ACC112 (cell line): ENCODE measurements around the gene PPP4C.
A peak's percentile ranks its signal among the peaks of the same experiment; 100 is the strongest.

Source experiments
- H2AFZ ChIP-seq: fragments of 200-600 bp; sonication (generic); one replicate; pipeline ENCODE4 v1.6.0; 2017; ENCODE audit warnings: antibody characterized with exemption, low read length; ENCODE audit not compliant: unreplicated experiment
- H3K27ac ChIP-seq: fragments of 200-600 bp; sonication (generic); 2 replicates; pipeline ENCODE4 v1.5.1; 2014; ENCODE audit warnings: low read depth, mild to moderate bottlenecking, antibody characterized with exemption, low read length, moderate library complexity
- H3K27me3 ChIP-seq: fragments of 200-600 bp; sonication (generic); 2 replicates; pipeline ENCODE4 v1.6.1; 2014; ENCODE audit warnings: mild to moderate bottlenecking, antibody characterized with exemption, low read length, moderate library complexity, mixed read lengths; ENCODE audit not compliant: insufficient read depth
- H3K36me3 ChIP-seq: fragments of 200-600 bp; sonication (generic); 2 replicates; pipeline ENCODE4 v1.6.1; 2016; ENCODE audit warnings: mild to moderate bottlenecking, antibody characterized with exemption, low read length, moderate library complexity, mixed read lengths; ENCODE audit not compliant: insufficient read depth
- H3K4me1 ChIP-seq: fragments of 200-600 bp; sonication (generic); one replicate; pipeline ENCODE4 v1.6.1; 2016; ENCODE audit warnings: low read length, mixed read lengths; ENCODE audit not compliant: insufficient read depth, unreplicated experiment, control insufficient read depth
- H3K4me3 ChIP-seq: fragments of 200-600 bp; sonication (generic); 2 replicates; pipeline ENCODE4 v1.5.1; 2014; ENCODE audit warnings: mild to moderate bottlenecking, low read depth, low read length
- H3K79me2 ChIP-seq: fragments of 200-600 bp; sonication (generic); one replicate; pipeline ENCODE4 v1.6.0; 2016; ENCODE audit warnings: low read length; ENCODE audit not compliant: control insufficient read depth, unreplicated experiment, insufficient read depth

The PPP4C gene

GRCh38 chr16:30083216-30084055 lies 7.6 kb downstream of the PPP4C start:
- Histone ChIP-seq H3K4me1 (no peaks in the 10 kb centered on the region), H3K36me3 (peaks cover 21% of the 10 kb centered on the region; the same call in 1 of the 2 replicates), H2AFZ (no peak overlapping the region), H3K27ac (no peak overlapping the region), H3K27me3 (no peaks in the 10 kb centered on the region), H3K4me3 (no peak overlapping the region), H3K79me2 (peaks cover 25% of the 10 kb centered on the region)

- H3K27ac ChIP-seq, result no peak overlapping the region
- peaks cover 16% of the 10 kb centered on the region; the same call in 1 of the 2 replicates for H3K36me3 ChIP-seq
- H3K4me1 ChIP-seq, result no peaks in the 10 kb centered on the region
- no peak overlapping the region for H3K4me3 ChIP-seq
- peaks cover 17% of the 10 kb centered on the region for H3K79me2 ChIP-seq
- no peak overlapping the region for H2AFZ ChIP-seq
- H3K27me3 ChIP-seq, result no peaks in the 10 kb centered on the region
These were observed 8.5 kb downstream of the PPP4C start for GRCh38 chr16:30084096-30084815.

- Histone ChIP-seq H2AFZ (no peak overlapping the region), H3K27me3 (no peaks in the 10 kb centered on the region), H3K36me3 (peaks cover 14% of the 10 kb centered on the region; the same call in 1 of the 2 replicates), H3K4me3 (no peak overlapping the region), H3K4me1 (peaks cover 3% of the 10 kb centered on the region), H3K79me2 (peaks cover 11% of the 10 kb centered on the region), H3K27ac (peak overlapping the region; percentile 56)
These were observed 9.0 kb downstream of the PPP4C start for GRCh38 chr16:30084816-30085159.

GRCh38 chr16:30085247-30085646 lies 9.5 kb downstream of the PPP4C start:
- Histone ChIP-seq H3K4me1 (peaks cover 8% of the 10 kb centered on the region), H3K4me3 (no peak overlapping the region), H3K27ac (peak overlapping the region; percentile 56), H3K36me3 (peaks cover 13% of the 10 kb centered on the region; the same call in 1 of the 2 replicates), H3K79me2 (peaks cover 9% of the 10 kb centered on the region), H2AFZ (no peak overlapping the region), H3K27me3 (no peaks in the 10 kb centered on the region)

GRCh38 chr16:30085820-30086219 lies 10.0 kb downstream of the PPP4C start:
- Histone ChIP-seq H3K79me2 (peaks cover 5% of the 10 kb centered on the region), H3K36me3 (peaks cover 11% of the 10 kb centered on the region; the same call in 1 of the 2 replicates), H3K27ac (peak overlapping the region; percentile 56; the same call in 1 of the 2 replicates), H3K27me3 (no peaks in the 10 kb centered on the region), H2AFZ (no peak overlapping the region), H3K4me3 (no peak overlapping the region), H3K4me1 (peaks cover 12% of the 10 kb centered on the region)

GRCh38 chr16:30086291-30087140 lies 10.7 kb downstream of the PPP4C start:
- Histone ChIP-seq H3K27me3 (no peaks in the 10 kb centered on the region), H3K79me2 (no peaks in the 10 kb centered on the region), H3K36me3 (peaks cover 7% of the 10 kb centered on the region; the same call in 1 of the 2 replicates), H2AFZ (no peak overlapping the region), H3K27ac (no peak overlapping the region), H3K4me1 (peaks cover 12% of the 10 kb centered on the region), H3K4me3 (no peak overlapping the region)

- Histone ChIP-seq H3K27me3 (no peaks in the 10 kb centered on the region), H3K27ac (no peak overlapping the region), H3K4me3 (no peak overlapping the region), H3K79me2 (no peaks in the 10 kb centered on the region), H3K36me3 (peaks cover 7% of the 10 kb centered on the region; the same call in 1 of the 2 replicates), H3K4me1 (peaks cover 12% of the 10 kb centered on the region), H2AFZ (no peak overlapping the region)
These were observed 11.5 kb downstream of the PPP4C start for GRCh38 chr16:30087181-30087898.

- H3K27me3 ChIP-seq, result no peaks in the 10 kb centered on the region
- no peak overlapping the region for H3K27ac ChIP-seq
- peaks cover 7% of the 10 kb centered on the region; the same call in 1 of the 2 replicates for H3K36me3 ChIP-seq
- no peaks in the 10 kb centered on the region for H3K79me2 ChIP-seq
- no peak overlapping the region for H2AFZ ChIP-seq
- H3K4me1 ChIP-seq, result peaks cover 12% of the 10 kb centered on the region
- H3K4me3 ChIP-seq, result no peak overlapping the region
These were observed 12.5 kb downstream of the PPP4C start for GRCh38 chr16:30088237-30088831.

GRCh38 chr16:30088832-30089624 lies 13.2 kb downstream of the PPP4C start:
- H3K36me3 ChIP-seq, result peaks cover 7% of the 10 kb centered on the region; the same call in 1 of the 2 replicates
- H3K27ac ChIP-seq, result no peak overlapping the region
- no peak overlapping the region for H2AFZ ChIP-seq
- H3K27me3 ChIP-seq, result no peaks in the 10 kb centered on the region
- peaks cover 12% of the 10 kb centered on the region for H3K4me1 ChIP-seq
- no peak overlapping the region for H3K4me3 ChIP-seq
- H3K79me2 ChIP-seq, result no peaks in the 10 kb centered on the region
